Fibroblast of lung (primary cell): ENCODE data around the gene SLC30A10. TPM values are rescaled to one million over a fixed set of nuclear protein-coding genes. Genes with fewer than 3 reads are reported as not detected.
"Not testable (repeated sequence)": the region's sequence is repeated elsewhere in the genome, so short reads cannot be mapped to it uniquely, and the experiment has no call there.

Source experiments
- DNase-seq, 2 donors: peaks; one replicate each; pipeline versions ENCODE4 v3.0.0 to v3.0.0-alpha.2; 2010; ENCODE audit warnings: low read depth in 2 of 2
- H2AFZ ChIP-seq: 2 replicates; pipeline ENCODE4 v1.5.1; 2012; ENCODE audit warnings: low read length, control low read depth, inconsistent platforms
- H3K27ac ChIP-seq: 2 replicates; pipeline ENCODE4 v1.5.1; 2011; ENCODE audit warnings: low read length, control low read depth; ENCODE audit not compliant: insufficient read depth
- H3K27me3 ChIP-seq: 2 replicates; pipeline ENCODE4 v1.5.1; 2011; ENCODE audit warnings: mild to moderate bottlenecking, low read length; ENCODE audit not compliant: control insufficient read depth, insufficient read depth
- H3K36me3 ChIP-seq: 2 replicates; pipeline ENCODE4 v1.5.1; 2011; ENCODE audit warnings: low read length; ENCODE audit not compliant: control insufficient read depth, insufficient read depth
- H3K4me1 ChIP-seq: 2 replicates; pipeline ENCODE4 v1.5.1; 2011; ENCODE audit warnings: low read length; ENCODE audit not compliant: control insufficient read depth, insufficient read depth; ENCODE audit errors: extremely low read depth
- H3K4me2 ChIP-seq: 2 replicates; pipeline ENCODE4 v1.5.1; 2011; ENCODE audit warnings: low read length, control low read depth; ENCODE audit not compliant: insufficient read depth; ENCODE audit errors: extremely low read depth
- H3K4me3 ChIP-seq, 4 experiments: fragments of 200-600 bp in 1 of 4; sonication (generic) in 1 of 4; replicated peaks in 1 of 4; 2 replicates each; pipeline ENCODE4 v1.5.1; 2011 to 2016; ENCODE audit warnings: low read length in 4 of 4, low read depth in 3 of 4, mild to moderate bottlenecking in 3 of 4, control low read depth in 2 of 4, inconsistent platforms in 1 of 4, mixed read lengths in 1 of 4; ENCODE audit not compliant: insufficient read depth in 1 of 4; ENCODE audit errors: control extremely low read depth in 1 of 4
- H3K79me2 ChIP-seq: 2 replicates; pipeline ENCODE4 v1.5.1; 2012; ENCODE audit warnings: mild to moderate bottlenecking, low read length, inconsistent platforms; ENCODE audit not compliant: control insufficient read depth, insufficient read depth
- H3K9ac ChIP-seq: 2 replicates; pipeline ENCODE4 v1.5.1; 2011; ENCODE audit warnings: mild to moderate bottlenecking, low read length, control low read depth; ENCODE audit not compliant: insufficient read depth
- H3K9me3 ChIP-seq: 2 replicates; pipeline ENCODE4 v1.5.1; 2012; ENCODE audit warnings: low read depth, low read length; ENCODE audit not compliant: control insufficient read depth, insufficient read depth
- H4K20me1 ChIP-seq: 2 replicates; pipeline ENCODE4 v1.5.1; 2011; ENCODE audit warnings: low read length; ENCODE audit not compliant: control insufficient read depth, insufficient read depth; ENCODE audit errors: extremely low read depth
- EZH2 ChIP-seq: IDR thresholded peaks from 2 replicates; pipeline ENCODE4 v1.5.1; 2012; ENCODE audit warnings: low read length, control low read depth, mild to moderate bottlenecking; ENCODE audit errors: missing control alignments
- polyA plus RNA-seq, 2 donors: library from polyadenylated mRNA; depleted of rRNA in 1 of 2; stranded (reverse) in 1 of 2; unstranded in 1 of 2; fragments of >200 nt; gene quantifications; 2 replicates each; pipeline ENCODE4 v1.2.1, GENCODE V29; 2011 to 2012; ENCODE audit warnings: missing spikeins in 1 of 2
- total RNA-seq: library from RNA; depleted of rRNA; stranded (reverse); fragments of >200 nt; gene quantifications from 2 replicates; pipeline ENCODE4 v1.2.1, GENCODE V29; 2014
- TF ChIP-seq, protein P1 (sequence below), 2 donors: IDR thresholded peaks in 1 of 2; conservative IDR thresholded peaks in 1 of 2; 1 replicate in 1 of 2; 2 replicates in 1 of 2; pipeline ENCODE4 v1.5.1; 2011 to 2012; ENCODE audit warnings: low read length in 2 of 2, control low read depth in 1 of 2, inconsistent platforms in 1 of 2, low read depth in 1 of 2, mild to moderate bottlenecking in 1 of 2

Gene SLC30A10
- total and polyA plus RNA-seq, 2 donors (not counting 1 experiment from before 2014, with no cell fraction given): not detected

GRCh38 chr1:219909476-219909875 lies 18.9 kb downstream of the SLC30A10 start:
- no peak overlapping the region for H3K27ac ChIP-seq
- no peak for TF ChIP-seq EZH2
- no peaks in the 10 kb centered on the region for H3K9me3 ChIP-seq
- no peaks in the 10 kb centered on the region for H4K20me1 ChIP-seq
- H3K9ac ChIP-seq: no peak overlapping the region
- no peak for DNase-seq
- no peaks in the 10 kb centered on the region for H3K36me3 ChIP-seq
- H3K4me1 ChIP-seq: no peaks in the 10 kb centered on the region
- H3K79me2 ChIP-seq: no peaks in the 10 kb centered on the region
- no peak overlapping the region for H3K4me3 ChIP-seq
- no peak overlapping the region for H3K4me2 ChIP-seq
- no peaks in the 10 kb centered on the region for H3K27me3 ChIP-seq
- no peak overlapping the region for H2AFZ ChIP-seq

DNA sequence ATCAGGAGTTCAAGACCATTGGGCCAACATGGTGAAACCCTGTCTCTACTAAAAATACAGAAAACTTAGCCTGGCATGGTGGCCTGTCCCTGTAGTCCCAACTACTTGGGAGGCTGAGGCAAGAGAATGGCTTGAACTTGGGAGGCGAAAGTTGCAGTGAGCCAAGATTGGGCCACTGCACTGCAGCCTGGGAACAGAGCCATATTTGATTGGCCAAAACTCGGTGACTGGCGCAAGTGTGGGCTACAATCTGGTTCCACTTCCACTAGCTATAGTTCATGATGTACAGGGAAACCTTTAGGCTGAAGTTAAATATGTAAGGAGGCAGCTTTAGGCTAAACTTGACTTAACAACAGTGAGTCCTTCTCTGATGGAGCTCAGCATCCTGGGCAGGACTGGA lies 20.2 kb downstream of the SLC30A10 start:
- no peak overlapping the region for H3K4me3 ChIP-seq
- no peak overlapping the region for H3K4me2 ChIP-seq
- H2AFZ ChIP-seq: no peak overlapping the region
- TF ChIP-seq, protein P1, sequence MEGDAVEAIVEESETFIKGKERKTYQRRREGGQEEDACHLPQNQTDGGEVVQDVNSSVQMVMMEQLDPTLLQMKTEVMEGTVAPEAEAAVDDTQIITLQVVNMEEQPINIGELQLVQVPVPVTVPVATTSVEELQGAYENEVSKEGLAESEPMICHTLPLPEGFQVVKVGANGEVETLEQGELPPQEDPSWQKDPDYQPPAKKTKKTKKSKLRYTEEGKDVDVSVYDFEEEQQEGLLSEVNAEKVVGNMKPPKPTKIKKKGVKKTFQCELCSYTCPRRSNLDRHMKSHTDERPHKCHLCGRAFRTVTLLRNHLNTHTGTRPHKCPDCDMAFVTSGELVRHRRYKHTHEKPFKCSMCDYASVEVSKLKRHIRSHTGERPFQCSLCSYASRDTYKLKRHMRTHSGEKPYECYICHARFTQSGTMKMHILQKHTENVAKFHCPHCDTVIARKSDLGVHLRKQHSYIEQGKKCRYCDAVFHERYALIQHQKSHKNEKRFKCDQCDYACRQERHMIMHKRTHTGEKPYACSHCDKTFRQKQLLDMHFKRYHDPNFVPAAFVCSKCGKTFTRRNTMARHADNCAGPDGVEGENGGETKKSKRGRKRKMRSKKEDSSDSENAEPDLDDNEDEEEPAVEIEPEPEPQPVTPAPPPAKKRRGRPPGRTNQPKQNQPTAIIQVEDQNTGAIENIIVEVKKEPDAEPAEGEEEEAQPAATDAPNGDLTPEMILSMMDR (conservative IDR thresholded peaks at IDR 0.05 in 1 of 2, IDR thresholded peaks at IDR 0.05 in 1 of 2; ENCODE audit: low read depth in 1 of 2, low read length in 2 of 2): no peak
- no peak for TF ChIP-seq EZH2
- no peak for DNase-seq
- no peaks in the 10 kb centered on the region for H4K20me1 ChIP-seq
- H3K27ac ChIP-seq: no peak overlapping the region
- no peaks in the 10 kb centered on the region for H3K4me1 ChIP-seq
- H3K36me3 ChIP-seq: no peaks in the 10 kb centered on the region
- H3K27me3 ChIP-seq: no peaks in the 10 kb centered on the region
- H3K9ac ChIP-seq: no peak overlapping the region
- no peaks in the 10 kb centered on the region for H3K79me2 ChIP-seq
- H3K9me3 ChIP-seq: no peaks in the 10 kb centered on the region

DNA sequence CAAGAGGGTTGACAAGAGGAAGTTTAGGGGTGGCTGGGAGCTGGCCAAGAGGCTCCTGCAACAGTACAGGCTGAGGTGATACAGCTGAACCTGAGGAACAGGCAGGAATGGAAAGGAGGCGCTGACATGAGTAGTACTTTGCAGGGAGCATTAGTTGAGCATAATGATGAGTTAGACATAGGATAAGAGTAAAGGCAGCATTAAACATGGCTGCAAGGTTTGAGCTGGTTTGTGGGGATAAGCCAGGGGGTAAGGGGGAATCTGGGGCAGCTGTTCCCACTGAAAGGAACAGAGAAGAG lies 20.6 kb downstream of the SLC30A10 start:
- Histone ChIP-seq H3K4me2 (no peak overlapping the region), H3K4me3 (no peak overlapping the region), H3K36me3 (no peaks in the 10 kb centered on the region), H3K4me1 (no peaks in the 10 kb centered on the region), H3K27me3 (no peaks in the 10 kb centered on the region), H3K9me3 (no peaks in the 10 kb centered on the region), H3K79me2 (no peaks in the 10 kb centered on the region), H2AFZ (no peak overlapping the region), H3K9ac (no peak overlapping the region), H3K27ac (no peak overlapping the region), H4K20me1 (no peaks in the 10 kb centered on the region)
- no peak for DNase-seq
- TF ChIP-seq EZH2: no peak

DNA sequence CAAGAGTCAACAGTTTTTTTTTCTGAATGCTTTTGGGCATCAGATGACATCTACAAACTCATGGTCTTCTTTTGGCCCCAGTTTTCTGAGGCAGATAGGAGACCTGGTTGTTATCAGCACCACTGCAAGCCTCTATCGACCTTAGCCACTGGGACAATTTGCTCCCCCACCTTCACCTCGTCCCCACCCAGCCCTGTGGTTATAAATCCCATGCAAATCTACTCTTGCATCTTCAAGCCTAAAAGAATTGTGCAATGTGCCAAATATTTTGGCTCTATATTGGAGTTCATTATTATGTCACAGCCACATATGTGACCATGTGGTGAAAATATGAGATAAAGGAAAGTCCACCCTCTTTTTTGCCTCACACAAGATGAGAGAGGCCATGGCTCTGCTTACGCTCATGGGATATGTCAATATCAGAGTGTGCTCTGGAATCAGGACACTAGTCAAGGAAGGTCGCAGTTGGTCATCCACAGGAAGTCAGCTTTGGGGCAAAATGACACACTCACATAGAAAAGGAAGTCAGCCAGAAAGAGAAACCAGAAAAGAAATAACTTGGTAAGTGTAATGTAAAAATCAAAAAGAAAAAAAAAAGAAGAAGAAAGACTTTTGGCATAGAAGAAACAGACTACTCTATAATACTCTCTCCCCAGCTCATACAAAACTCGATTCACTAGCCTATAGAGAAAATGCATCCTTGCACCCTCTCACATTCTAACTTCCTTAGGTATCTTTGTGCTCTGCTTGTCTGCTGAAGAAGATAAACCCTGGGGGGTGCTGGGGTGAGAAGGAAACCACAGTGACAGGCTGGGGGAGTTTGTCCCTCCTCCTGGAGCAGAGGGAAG lies 21.2 kb downstream of the SLC30A10 start:
- no peak for DNase-seq
- Histone ChIP-seq H4K20me1 (no peaks in the 10 kb centered on the region), H3K9me3 (no peaks in the 10 kb centered on the region), H3K27ac (no peak overlapping the region), H3K4me1 (no peaks in the 10 kb centered on the region), H3K4me2 (no peak overlapping the region), H2AFZ (no peak overlapping the region), H3K4me3 (no peak overlapping the region), H3K9ac (no peak overlapping the region), H3K27me3 (no peaks in the 10 kb centered on the region), H3K79me2 (no peaks in the 10 kb centered on the region), H3K36me3 (no peaks in the 10 kb centered on the region)
- TF ChIP-seq, protein P1 (conservative IDR thresholded peaks at IDR 0.05 in 1 of 2, IDR thresholded peaks at IDR 0.05 in 1 of 2; ENCODE audit: low read depth in 1 of 2, low read length in 2 of 2): no peak

- H4K20me1 ChIP-seq, H3K36me3 ChIP-seq, H3K79me2 ChIP-seq, H2AFZ ChIP-seq, H3K27me3 ChIP-seq, H3K4me2 ChIP-seq, H3K4me1 ChIP-seq, DNase-seq, H3K9me3 ChIP-seq, H3K27ac ChIP-seq, H3K9ac ChIP-seq, H3K4me3 ChIP-seq: not testable (repeated sequence)
Measured at GRCh38 chr1:219906565-219906923, 21.8 kb downstream of the SLC30A10 start.
